ENCODE results near the gene SYNJ2. TPM values are rescaled to one million over a fixed set of nuclear protein-coding genes. Genes with fewer than 3 reads are reported as not detected.

SYNJ2 gene
- total RNA-seq, 1 donor from 2014 or later: 21.5 TPM

DNA sequence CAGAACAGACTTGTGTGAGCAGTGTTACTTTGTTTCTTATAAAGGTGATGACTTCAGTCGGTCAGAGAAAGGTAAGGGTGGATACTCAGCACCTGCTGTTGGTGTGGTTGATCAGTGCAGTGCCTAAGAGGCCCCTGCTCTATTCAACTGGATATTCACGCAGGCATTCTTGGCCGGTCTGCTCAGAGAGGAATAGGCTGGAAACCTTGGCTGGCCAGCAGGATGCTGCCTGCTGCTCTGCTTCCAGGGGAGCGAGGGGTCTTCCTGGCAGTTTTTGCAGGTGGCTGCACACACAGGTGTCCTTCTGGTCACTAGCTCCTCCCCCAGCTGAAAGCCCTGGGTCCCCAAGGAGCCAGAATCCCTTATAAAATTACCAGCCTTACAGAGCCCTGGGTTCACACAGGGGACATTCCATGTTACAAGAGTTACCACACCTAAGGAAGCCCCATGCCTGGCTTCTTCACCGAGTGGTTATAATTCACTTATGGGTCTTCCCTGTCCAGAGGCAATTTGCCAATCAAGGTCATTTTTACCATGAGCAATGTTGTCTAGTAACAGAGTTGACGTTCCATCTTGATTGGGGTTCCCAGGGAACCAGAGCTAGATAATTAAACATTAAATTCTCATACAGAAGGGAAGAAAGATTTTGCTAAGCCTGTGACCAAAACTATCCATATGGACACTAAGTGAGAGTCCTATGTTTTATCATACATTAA lies 16.4 kb downstream of the SYNJ2 start:
- Mint-ChIP-seq H3K27me3 (ENCODE audit: low read depth) (no peaks in the 10 kb centered on the region), H3K4me3 (ENCODE audit: low read depth) (no peak overlapping the region), H3K4me1 (ENCODE audit: low read depth) (peaks cover 18% of the 10 kb centered on the region), H3K36me3 (ENCODE audit: low read depth) (peaks cover 11% of the 10 kb centered on the region), H3K27ac (no peak overlapping the region), H3K9me3 (no peaks in the 10 kb centered on the region)
- intact Hi-C loops (cut with micrococcal nuclease): no loop called here
- DNase-seq (ENCODE audit: low spot score): no peak

DNA sequence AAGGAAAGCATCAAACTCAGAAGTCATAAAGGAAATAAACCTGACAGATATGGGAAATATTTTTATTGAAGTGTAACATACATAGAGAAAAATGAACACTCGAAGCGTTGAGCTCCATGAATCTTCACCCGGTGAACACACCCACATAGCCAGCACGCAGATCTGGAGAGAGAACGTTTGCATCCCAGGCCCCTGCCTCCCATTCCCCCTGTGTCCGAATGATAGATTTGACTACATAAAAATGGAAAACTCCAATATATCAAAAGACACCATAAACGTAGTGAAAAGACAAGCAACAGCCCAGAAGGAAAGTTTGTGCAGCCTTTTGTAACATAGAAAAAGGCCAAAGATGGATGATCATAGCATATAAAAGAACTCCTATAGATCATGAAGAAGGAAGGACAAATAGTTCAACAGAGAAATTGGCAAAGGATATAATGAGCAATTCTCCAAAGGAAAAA lies 17.1 kb downstream of the SYNJ2 start:
- Mint-ChIP-seq H3K27me3 (ENCODE audit: low read depth) (no peaks in the 10 kb centered on the region), H3K9me3 (no peaks in the 10 kb centered on the region), H3K27ac (no peak overlapping the region), H3K36me3 (ENCODE audit: low read depth) (peaks cover 6% of the 10 kb centered on the region), H3K4me3 (ENCODE audit: low read depth) (no peak overlapping the region), H3K4me1 (ENCODE audit: low read depth) (peaks cover 19% of the 10 kb centered on the region)
- DNase-seq (ENCODE audit: low spot score): no peak
- intact Hi-C loops (cut with micrococcal nuclease): no loop called here

DNA sequence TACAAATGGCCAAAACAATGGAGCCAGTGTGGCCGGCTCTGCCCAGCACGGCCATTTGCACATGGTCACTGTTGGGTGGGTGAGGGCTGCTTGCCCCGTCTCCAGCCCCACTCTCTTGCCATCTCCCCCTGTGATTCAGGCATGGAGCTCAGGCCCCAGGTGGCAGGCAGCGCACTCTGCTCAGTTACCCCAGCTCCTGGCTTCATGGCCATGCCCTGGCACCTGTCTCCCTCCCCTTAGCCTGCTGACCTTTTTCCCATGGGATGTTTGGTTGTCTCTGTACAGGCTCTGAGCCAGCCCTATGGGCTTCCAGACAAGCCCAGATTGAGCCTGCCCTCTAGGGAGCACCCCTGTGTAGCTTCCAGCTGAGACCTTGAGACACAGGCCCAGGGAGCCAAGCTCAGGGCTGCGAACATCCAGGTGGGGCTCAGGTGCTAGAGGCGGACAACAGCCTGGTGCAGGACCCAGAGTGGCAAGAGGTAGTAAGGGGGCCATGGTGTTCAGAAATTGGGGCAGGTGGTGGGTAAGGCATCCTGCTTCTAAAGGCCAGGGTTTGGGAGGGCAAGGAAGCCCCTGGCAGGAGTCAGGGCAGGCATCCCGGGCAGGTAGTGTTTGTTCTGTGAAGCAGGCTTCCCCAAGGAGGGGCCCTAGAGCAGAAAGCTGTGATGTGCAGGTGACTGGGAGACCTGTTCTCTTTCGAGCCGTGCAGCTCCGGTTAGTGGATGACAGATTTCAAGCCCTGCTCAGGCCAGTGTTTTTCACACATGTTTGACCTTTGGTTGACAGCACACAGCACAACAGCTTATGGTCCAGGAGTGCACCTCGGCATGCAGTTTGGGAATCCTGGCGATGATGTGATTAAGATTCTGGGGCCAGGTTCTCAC lies 17.7 kb downstream of the SYNJ2 start:
- no peaks in the 10 kb centered on the region for H3K27me3 Mint-ChIP-seq (ENCODE audit: low read depth)
- no peak for DNase-seq (ENCODE audit: low spot score)
- H3K4me1 Mint-ChIP-seq (ENCODE audit: low read depth): peaks cover 20% of the 10 kb centered on the region
- intact Hi-C loops (cut with micrococcal nuclease): no loop called here
- no peak overlapping the region for H3K27ac Mint-ChIP-seq
- no peaks in the 10 kb centered on the region for H3K9me3 Mint-ChIP-seq
- H3K4me3 Mint-ChIP-seq (ENCODE audit: low read depth): no peak overlapping the region
- H3K36me3 Mint-ChIP-seq (ENCODE audit: low read depth): peaks cover 6% of the 10 kb centered on the region

DNA sequence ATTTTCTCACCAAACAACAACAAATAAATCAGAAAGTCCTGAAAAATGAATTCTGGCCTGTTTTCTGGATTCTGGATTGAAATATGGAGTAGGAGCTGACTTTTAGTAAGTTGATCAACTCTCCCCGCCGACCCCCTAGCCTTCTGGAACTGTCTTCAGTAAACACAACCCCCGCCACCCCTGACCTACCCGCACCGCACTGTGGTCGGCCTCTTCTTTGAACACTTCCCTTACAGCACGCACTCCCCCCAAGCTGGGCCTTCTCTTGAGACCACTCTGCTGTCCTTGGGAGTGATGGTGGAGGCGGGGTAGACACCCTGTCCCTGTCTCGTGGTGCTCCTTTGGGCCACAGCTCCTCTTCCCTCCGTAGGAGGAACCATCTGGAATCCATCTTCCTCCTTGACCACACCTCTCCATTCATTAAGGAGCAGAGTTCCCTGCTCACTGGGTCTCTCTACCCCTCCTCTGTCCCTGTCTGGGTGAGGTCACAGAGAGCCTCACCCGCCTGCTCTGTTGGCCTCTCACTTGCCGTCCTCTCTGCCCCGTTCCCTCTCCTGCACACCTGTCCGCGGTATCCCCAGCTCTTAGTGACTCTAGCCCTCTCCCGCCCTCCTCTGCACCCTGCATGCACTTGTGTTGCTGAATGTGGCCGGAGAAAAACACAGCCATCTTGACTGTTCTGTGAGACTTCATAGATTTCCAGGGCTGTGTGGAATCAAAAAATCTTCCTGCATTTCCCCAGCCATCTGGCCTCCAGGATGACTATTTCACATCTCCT lies 19.1 kb downstream of the SYNJ2 start:
- Mint-ChIP-seq H3K4me3 (ENCODE audit: low read depth) (no peak overlapping the region), H3K27me3 (ENCODE audit: low read depth) (no peaks in the 10 kb centered on the region), H3K9me3 (no peaks in the 10 kb centered on the region), H3K36me3 (ENCODE audit: low read depth) (peaks cover 6% of the 10 kb centered on the region), H3K27ac (no peak overlapping the region), H3K4me1 (ENCODE audit: low read depth) (peaks cover 24% of the 10 kb centered on the region)
- no peak for DNase-seq (ENCODE audit: low spot score)
- intact Hi-C loops (cut with micrococcal nuclease): no loop called here

DNA sequence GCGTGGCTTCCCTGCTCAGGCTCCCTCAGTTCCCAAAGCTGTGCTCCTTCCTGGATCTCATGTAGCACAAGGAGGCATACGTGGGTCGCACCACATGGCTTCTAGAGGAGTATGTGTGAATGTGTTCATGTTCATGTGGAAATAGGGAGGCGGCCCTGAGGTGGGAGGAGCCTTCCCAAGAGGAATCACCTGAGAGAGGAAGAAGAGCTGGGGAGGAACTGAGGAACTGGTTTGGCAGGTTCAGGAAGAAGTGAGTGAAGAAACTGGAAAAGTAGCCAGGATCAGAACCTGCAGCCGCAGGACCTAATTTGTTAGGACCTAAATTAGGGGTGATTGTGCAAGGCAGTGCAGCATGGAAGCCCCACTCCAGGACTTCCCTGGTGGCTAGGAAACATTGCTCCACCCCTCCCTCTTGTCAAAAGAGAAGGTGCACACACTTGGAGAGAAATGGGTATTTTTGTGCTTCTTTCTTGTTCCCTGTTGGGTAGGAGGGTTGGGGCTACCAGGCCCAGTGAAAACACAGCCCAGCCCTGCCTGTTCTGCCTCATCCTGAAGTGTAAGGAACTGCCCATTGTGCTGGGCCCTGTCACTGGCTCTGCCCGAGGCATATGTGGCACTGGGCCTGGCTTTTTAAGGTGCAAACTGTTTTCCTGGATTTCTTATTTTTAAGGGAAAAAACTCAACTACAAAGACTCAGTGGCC lies 20.7 kb downstream of the SYNJ2 start:
- DNase-seq (ENCODE audit: low spot score): no peak
- Mint-ChIP-seq H3K27me3 (ENCODE audit: low read depth) (no peaks in the 10 kb centered on the region), H3K4me1 (ENCODE audit: low read depth) (peaks cover 17% of the 10 kb centered on the region), H3K9me3 (no peaks in the 10 kb centered on the region), H3K36me3 (ENCODE audit: low read depth) (peaks cover 6% of the 10 kb centered on the region), H3K4me3 (ENCODE audit: low read depth) (no peak overlapping the region), H3K27ac (no peak overlapping the region)
- intact Hi-C loops (cut with micrococcal nuclease): loop anchor here (2.0 kb wide), 1 partner anchor 22 kb away; the partner anchor contains the start of gene SYNJ2

DNA sequence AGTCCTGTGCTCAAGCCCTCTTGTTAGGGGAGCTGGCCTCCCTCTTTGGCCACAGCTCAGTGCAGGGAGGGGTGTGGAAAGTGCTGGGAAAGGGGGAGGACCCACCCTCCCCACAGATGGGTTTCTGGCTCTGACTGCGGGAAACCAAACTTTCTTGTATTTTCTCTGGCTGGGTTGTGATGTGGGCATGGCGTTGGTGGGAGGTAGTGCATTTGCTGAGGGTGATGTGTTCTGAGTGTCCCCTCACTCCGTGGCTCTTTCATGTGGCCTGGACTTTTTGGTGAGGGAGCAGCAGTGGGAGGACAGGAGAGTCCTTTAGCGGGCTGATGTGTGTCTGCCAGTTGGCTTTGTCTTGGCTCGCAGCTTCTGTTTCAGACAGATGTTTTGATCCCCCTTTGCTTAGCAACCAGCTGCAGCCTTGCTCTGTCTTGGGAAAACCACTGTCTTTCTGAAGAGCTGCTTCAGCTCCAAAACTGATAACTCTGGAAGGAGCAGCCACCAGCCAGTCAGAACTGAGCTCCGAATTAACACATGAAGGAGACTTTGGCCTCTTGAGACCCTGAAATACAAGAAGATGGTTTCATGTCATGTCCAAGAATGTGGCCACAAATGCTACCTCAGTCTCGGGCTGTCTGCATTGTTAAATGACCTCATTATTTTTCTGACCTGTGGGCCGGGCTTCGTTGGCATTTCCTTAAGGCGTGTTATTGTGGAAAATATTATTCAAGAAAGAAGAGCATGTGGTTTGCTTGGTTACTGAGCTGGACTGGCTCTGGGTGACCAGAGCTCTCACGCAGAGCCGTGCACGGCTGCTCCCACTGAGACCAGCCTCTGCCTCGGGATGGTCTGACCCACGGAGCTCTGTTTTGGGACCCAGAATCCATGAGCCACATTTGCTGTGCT lies 21.5 kb downstream of the SYNJ2 start:
- Mint-ChIP-seq H3K36me3 (ENCODE audit: low read depth) (peaks cover 6% of the 10 kb centered on the region), H3K4me3 (ENCODE audit: low read depth) (no peak overlapping the region), H3K27ac (peak overlapping the region; percentile 35), H3K4me1 (ENCODE audit: low read depth) (peaks cover 21% of the 10 kb centered on the region), H3K27me3 (ENCODE audit: low read depth) (no peaks in the 10 kb centered on the region), H3K9me3 (no peaks in the 10 kb centered on the region)
- intact Hi-C loops (cut with micrococcal nuclease): loop anchor here (2.0 kb wide), 1 partner anchor 22 kb away; the partner anchor contains the start of gene SYNJ2
- no peak for DNase-seq (ENCODE audit: low spot score)

DNA sequence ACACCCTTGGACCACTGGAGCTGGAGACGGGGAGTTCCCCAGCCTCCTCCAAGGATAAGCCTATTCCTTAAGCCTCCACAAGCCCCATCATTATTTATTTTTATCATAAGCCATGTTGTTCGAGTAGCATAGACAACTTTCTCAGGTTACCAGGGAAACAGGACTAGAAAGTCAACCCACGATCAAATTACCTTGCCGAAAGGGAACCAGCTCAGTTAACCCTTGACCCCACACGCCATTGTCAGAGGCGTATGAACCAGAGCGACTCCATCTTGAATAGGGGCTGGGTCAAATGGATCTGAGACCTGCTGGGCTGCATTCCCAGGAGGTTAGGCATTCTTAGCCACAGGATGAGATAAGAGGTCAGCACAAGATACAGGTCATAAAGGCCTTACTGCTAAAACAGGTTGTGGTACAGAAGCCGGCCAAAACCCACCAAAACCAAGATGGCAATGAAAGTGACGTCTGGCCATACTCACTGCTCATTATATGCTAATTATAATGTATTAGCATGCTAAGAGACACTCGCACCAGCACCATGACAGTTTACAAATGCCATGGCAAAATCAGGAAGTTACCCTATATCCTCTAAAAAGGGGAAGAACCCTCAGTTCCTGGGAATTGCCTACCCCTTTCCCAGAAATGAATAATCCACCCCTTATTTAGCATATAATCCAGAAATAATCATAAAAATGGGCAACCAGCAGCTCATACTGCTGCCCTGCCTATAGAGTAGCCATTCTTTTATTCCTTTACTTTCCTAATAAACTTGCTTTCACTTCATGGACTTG lies 22.4 kb downstream of the SYNJ2 start:
- DNase-seq (ENCODE audit: low spot score): no peak
- Mint-ChIP-seq H3K27me3 (ENCODE audit: low read depth) (no peaks in the 10 kb centered on the region), H3K9me3 (no peaks in the 10 kb centered on the region), H3K4me3 (ENCODE audit: low read depth) (no peak overlapping the region), H3K4me1 (ENCODE audit: low read depth) (peaks cover 30% of the 10 kb centered on the region), H3K27ac (no peak overlapping the region), H3K36me3 (ENCODE audit: low read depth) (peaks cover 11% of the 10 kb centered on the region)
- intact Hi-C loops (cut with micrococcal nuclease): loop anchor here (2.0 kb wide), 1 partner anchor 23 kb away; the partner anchor contains the start of gene SYNJ2

DNA sequence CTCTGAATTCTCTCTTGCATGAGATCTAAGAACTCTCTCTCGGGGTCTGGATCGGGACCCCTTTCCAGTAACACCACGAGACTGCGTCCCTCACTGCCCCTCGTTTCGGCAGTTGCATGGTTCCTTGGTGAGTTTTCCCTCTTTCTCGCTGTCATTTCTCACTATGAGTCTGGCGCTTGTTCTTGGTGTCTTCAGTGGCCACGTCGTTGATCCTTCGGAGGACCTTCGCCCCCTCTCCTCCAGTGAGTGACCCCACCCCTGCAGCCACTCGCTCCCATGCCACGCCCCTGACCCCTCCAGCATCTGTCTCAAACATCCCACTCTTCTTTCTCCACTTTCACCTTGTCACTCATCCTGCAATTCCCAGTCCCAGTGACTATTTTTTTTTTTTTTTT lies 23.0 kb downstream of the SYNJ2 start:
- H3K27ac Mint-ChIP-seq: no peak overlapping the region
- intact Hi-C loops (cut with micrococcal nuclease): no loop called here
- no peak for DNase-seq (ENCODE audit: low spot score)
- H3K36me3 Mint-ChIP-seq (ENCODE audit: low read depth): peaks cover 15% of the 10 kb centered on the region
- no peaks in the 10 kb centered on the region for H3K27me3 Mint-ChIP-seq (ENCODE audit: low read depth)
- H3K4me1 Mint-ChIP-seq (ENCODE audit: low read depth): peaks cover 35% of the 10 kb centered on the region
- no peak overlapping the region for H3K4me3 Mint-ChIP-seq (ENCODE audit: low read depth)
- no peaks in the 10 kb centered on the region for H3K9me3 Mint-ChIP-seq

DNA sequence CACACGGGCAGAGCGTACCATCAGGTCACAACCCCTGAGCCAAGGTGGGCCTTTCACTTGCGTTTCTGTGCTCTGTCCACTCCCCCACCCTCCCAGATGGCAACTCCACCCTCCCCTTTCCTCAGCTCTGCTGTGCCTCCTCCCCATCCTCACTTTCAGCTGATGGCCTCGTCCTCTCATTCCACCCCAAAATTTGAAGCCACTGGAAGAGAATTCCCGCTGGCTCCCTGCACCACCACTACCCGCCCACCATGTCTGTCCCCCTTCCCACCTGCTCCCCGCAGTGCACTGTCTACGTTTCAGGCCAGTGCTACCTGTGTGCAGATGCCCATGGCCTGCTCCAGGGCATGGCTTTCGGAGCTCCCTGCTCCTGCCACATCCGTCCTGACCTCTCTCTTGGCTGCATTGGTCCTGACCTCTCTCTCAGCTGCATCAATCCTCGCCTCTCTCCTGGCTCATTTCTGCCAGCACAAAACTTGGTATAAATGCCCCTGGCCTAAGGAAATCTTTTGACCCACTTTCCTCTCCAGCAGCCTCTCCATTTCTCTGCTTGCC lies 24.0 kb downstream of the SYNJ2 start:
- Mint-ChIP-seq H3K27ac (no peak overlapping the region), H3K4me1 (ENCODE audit: low read depth) (peaks cover 42% of the 10 kb centered on the region), H3K27me3 (ENCODE audit: low read depth) (no peaks in the 10 kb centered on the region), H3K4me3 (ENCODE audit: low read depth) (no peak overlapping the region), H3K9me3 (no peaks in the 10 kb centered on the region), H3K36me3 (ENCODE audit: low read depth) (peaks cover 20% of the 10 kb centered on the region)
- DNase-seq (ENCODE audit: low spot score): no peak
- intact Hi-C loops (cut with micrococcal nuclease): no loop called here

DNA sequence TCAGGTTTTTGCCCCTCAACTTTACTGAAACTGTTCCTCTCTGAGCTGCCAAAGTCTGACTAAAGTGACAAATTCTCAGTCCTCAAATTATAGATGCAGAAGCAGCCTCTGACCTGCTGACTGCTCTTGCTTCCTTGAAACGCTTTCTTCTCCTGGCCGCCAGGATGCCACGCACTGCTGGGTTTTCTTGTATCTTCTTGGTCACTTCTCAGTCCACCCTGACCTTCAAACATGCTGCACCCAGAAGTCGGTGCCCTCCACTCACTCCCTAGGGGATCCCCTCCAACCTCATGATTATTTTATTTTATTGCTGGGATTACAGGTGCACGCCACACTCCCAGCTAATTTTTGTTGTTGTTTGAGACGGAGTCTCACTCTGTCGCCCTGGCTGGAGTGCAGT lies 24.7 kb downstream of the SYNJ2 start:
- Mint-ChIP-seq H3K36me3 (ENCODE audit: low read depth) (peaks cover 26% of the 10 kb centered on the region), H3K4me3 (ENCODE audit: low read depth) (no peak overlapping the region), H3K27ac (no peak overlapping the region), H3K27me3 (ENCODE audit: low read depth) (no peaks in the 10 kb centered on the region), H3K9me3 (no peaks in the 10 kb centered on the region), H3K4me1 (ENCODE audit: low read depth) (peaks cover 49% of the 10 kb centered on the region)
- no peak for DNase-seq (ENCODE audit: low spot score)
- intact Hi-C loops (cut with micrococcal nuclease): no loop called here
